GM21515 (cell line): Measurements from ENCODE around the gene HOXA2.
A peak's percentile ranks its signal among the peaks of the same experiment; 100 is the strongest.

Source experiments
- ATAC-seq: cut with Tn5 transposase; IDR thresholded peaks from one replicate; pipeline ENCODE4 v1.9.1; 2021; ENCODE audit not compliant: unreplicated experiment

HOXA2 gene

DNA sequence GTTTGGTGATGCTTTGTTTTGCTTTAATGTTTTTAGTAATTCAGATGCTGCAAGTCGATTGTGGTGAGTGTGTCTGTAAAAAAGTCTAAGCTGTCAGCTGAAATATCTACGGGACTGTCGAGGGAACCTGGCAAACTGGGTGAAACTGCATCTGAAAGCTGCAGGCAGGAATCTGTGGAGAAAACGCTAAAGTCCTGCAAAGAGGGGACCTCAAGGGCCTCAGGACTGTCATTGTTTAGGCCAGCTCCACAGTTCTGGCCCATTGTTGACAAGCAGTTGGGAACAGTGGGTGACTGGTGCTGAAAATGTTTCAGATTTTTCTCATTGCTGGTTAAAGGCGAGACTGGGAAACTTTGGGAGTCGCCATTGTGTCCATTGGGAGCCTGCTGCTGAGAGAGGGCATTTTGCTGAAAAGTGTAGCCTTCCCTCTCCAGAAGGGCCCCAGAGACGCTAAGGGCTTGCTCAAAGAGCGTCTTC lies 1.8 kb downstream of the HOXA2 start:
- ATAC-seq, result no peak

DNA sequence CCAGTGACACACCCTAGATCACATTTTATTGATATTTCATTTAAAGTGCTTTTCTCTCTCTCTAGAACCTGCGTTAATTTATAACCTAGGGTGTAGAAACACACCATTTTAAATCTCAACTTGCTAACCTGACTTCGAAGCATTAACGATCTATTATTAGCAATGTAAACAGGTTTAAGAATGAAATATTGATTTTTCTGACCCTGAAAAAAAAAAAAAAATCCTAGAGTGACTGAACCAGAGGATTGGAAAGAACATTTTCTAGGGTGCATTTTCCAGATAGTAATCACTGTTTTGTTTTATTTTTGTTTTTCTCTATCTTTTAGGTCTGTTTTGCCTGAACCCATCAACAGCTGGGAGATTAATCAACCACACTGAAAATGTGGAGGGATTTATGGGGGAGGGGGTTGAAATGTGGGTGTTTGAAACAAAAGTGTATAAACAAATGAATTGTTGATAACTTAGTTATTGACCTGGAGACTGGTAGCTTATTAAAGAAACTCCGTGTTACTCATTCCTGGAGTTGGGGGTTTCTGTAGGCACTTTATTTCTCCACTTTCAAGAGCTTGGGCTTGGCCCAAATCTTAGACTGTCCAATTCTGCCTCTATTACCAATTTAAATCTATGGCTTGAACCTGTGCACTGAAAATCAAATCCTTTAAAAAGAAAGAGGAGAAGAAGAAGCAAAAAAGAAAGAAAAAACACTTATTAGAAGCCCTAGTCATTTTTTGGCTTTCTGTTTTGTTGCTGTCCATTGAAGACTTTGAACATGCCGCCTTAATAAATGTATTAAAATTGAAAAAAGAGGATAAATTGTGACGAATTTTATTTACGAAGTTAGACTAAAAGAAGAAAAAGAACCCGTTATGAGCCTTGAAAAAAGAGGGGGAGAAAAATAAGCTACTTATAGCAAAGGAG lies 2.8 kb downstream of the HOXA2 start:
- no peak for ATAC-seq

DNA sequence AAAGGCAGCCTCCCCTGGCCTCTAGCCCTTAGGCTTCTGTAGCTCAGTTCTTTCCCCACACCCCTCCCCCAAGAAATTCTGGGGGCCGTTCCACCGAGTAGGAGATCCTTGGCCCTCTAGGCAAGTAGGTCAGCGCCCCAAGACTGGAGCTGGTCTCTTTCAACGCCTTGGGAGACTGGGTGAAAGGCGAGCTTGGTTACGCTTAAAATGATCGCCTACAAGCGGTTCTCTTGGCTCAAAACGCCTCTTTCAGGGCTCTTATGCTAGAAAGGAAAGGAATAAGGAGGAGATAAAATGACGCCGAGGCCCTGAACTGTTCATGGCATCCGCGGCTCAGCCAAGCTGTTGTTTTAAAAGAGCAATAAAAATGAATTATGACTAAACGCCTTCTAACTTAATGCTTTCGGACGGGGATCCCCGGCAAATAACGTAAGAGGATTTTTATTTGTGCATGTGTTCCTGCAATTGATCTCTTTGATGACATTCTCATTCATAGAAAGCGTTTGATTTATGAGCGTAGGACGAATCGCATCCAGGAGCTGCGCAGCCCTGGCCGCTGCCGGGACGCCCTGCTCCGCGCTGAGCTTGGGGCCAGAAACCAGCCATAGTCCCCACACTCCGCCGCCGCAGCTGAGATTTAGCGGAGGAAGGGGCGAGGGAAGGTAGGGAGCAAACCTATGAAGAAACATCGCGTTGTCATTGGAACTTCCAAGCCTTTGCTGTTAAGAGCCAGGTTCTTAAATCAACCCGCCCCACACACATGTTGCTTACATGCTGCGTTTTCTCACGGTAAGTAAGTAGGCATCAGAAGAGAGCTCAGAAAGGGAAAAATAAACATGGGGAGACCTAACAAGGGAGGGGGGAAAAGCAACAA lies 3.7 kb downstream of the HOXA2 start:
- no peak for ATAC-seq

DNA sequence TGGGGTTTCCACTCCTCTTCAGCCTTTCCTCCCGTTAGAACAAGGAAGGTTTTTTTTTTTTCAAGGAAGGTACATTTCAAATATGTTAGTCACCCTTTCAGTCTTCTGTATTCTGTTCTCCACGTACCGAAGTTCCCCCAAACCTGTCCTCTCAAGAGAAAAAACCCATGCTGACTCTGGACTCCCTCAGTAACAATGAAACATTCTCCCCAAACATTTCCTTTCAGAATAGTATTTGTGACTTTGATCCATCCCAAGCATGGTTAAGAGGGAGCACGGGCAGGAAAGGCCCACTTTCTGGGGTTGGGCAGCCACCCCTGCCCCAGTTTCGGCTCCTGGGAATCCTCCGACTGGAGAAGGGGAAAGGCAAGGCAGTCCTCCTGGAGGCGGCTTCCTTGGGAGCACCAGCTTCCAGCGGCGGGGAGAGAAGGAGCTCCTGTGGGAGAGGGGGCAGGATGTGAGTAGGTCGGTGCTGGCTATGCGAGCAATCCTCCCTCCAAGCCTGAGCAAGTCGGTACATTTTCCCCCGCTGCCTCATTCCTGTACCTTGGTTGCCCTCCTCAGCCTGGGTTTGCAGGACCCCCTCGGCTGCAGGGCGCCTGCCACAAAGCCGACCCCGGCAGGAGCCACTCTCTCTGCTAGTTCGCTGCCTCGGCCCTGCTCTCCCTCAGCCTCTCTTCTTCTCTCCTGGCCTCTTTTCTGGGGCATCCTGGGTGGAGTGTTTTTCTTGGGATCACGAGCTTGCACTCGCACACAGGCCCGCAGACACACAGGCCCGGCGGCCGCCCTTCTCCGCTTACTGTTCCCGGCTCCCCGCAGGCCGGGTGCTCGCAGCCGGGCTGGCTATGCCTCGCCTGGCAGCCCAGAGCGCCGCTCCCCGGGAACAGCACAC lies 4.6 kb downstream of the HOXA2 start:
- no peak for ATAC-seq

DNA sequence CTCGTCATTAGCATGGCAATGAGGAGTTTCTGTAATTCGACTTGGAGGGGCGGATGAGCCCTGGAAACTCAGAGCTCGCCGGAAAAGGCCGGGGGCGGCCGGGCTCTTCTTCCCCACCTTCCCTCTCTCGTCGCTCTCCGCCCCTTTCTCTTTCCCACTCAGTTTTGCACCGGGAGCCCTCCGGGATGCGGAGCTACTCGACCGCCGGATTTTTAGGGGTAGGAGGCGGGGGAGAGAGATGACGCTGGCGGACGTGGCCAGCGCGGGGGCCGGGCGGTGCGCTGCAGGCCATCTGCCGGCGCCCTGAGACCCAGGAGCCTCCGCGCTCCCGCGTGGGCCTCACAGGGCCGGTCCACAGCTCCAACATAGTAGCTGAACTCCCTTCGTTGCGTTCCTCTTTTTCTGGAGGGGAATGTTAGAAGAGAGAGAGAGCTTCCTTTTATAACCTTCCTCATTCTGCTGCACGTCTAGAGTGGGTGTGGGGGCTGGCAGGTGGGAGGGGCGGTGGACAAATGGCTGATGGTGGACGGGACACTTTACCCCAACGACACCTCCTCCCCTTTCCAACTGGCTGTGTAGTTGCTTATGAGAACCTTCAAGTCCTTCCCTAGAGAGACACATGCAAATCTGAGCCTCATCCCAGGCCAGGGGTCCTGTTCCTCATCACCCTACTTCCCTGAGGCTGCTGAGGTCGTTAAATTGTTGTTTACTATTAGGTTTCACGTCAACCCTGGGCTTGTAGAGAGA lies 5.5 kb downstream of the HOXA2 start:
- ATAC-seq, result no peak

DNA sequence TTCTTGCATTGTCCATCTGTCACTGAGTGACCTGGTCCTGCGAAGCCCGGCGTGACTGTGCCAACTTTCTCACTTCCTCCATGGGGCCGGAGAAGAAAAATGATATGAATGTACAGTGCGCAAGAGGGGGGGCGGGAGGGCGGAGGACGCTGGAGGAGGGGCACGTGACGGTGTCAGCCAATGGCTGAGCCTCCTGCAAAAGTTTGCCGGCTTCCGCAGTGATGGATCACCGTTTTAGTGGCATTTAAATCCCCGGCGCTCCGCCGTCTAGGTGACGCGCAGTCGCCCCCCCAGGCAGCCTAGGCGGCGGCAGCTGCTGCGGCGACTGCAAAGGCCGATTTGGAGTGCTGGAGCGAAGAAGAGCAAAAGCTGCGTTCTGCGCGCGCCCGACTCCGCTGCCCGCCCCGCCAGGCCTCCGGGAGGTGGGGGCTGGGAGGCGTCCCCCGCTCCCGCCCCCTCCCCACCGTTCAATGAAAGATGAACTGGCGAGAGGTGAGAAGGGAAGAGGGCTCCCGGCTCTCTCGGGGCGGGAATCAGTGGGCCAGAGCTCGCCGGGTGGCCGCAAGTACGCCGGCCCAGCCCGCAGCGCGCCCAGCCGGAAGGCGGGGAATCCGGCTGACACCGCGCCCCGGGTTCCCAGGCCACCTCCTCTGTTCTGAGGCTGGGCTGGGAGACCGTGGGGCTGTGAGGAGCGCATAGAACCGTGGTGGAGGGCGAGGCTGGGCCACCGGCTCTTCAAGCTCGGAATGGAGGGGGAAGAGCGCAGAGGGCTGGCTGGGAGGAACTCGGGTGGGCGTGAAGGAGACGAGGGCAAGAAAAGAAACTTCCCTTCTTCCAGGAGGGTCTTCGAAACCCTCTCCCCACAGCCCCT lies 6.4 kb downstream of the HOXA2 start, which contains the start of gene HOXA1:
HOXA1 (minus strand) TSS at position 104 of the 871 bp plus-strand sequence; CDS start at position 16, 88 bp downstream.
- ATAC-seq, result peak; percentile 91

DNA sequence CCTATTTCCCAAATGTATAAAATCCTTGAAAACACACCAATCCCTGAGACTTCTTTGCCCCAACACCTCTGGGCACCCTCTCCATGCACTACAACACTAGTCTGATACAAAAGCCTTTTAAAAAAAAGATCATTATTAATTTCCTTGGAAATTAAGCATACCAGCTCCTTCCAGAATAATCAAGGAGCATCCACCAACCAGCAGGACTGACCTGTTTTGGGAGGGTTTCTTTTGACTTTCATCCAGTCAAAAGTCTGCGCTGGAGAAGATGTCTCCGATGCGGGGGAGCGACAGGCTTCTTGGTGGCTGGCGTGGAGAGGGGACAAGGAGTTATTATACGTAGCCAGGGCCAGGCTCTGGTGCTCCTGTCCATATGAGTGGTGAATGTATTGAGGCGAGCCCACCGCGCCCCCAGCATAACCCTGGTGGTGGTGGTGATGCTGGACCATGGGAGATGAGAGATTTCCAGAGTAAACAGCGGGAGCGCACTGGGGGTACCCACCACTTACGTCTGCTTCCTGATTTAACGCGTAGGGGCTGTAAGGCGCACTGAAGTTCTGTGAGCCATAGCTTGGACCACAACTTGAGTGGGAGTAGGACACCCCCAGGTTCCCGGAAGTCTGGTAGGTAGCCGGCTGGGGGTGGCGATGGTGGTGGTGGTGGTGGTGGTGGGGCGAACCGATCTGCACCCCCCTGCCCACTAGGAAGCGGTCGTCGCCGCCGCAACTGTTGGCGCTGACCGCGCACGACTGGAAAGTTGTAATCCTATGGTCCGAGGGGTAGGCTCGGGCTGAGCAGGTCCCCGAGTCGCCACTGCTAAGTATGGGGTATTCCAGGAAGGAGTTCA lies 7.2 kb downstream of the HOXA2 start:
- ATAC-seq, result peak; percentile 3

DNA sequence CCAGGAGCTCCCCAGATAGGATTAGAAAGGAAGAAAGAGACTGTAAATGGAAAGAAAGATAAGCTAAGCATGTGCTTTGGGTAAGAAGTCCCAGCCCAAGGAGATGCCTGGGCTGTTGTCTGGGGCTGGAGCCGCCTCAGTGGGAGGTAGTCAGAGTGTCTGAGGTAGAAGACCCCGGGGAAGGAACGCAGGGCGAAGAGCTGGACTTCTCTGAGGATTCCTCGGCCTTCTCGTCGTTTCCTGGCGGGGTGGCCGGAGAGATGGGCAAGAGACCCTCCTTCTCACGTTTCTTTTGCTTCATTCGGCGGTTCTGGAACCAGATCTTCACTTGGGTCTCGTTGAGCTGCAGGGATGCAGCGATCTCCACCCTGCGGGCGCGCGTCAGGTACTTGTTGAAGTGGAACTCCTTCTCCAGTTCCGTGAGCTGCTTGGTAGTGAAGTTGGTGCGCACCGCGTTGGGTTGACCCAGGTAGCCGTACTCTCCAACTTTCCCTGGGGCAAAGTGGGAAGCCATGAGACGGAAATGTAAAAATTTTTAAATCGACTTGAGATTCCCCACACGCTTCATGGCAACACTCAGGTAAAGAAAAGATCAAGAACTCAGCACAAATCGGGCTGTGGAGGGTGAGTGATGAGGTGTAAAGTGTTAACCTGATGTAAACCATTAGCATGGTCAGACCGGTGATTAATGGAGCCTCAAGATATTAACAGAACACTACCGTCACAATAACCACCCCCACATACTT lies 8.0 kb downstream of the HOXA2 start:
- no peak for ATAC-seq

DNA sequence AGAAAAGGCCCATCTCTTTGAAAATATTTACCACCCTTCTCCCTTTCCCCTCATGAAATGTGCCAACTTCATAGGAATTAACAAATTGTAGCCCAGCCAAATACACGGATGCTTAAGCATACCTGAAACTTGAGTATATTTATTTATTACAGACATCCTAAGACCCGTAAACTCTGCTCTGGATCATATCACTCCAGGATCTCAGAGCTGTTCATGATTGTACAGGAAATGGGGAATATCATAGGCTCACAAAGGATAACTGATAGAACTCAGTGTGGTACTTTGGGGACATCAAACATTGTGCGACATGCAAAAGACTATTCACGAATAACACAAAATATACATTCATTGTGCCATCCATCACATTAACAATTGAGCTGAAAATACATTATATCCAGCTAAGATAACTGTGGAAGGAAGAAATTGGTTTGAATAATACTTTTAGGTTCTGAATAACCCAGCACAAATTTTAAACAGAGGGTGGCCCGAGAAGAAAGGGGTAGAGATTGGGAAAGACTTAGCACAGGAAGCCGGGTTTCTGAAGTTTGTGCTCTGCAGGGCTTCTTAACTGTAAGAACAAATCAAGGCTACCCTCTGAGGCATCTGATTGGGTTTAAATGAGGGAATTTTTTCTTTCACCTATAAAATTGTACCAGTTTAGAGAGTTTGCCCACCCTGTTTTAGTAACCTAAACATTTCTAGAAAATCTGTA lies 9.1 kb downstream of the HOXA2 start:
- ATAC-seq, result no peak

DNA sequence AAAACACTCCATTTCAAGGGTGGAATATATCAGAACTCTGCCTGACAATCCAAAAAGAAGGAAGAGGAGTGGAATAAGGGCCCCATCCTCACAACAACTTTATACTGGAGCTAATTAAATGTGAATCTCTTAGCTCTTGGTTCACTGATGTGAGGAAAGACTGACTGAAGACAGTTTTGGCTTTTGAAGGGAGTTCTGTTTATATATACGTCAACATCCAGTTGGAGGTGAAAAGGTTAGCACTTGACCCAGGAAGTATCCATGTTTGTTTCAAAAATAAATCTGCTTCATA lies 9.7 kb downstream of the HOXA2 start:
- no peak for ATAC-seq

DNA sequence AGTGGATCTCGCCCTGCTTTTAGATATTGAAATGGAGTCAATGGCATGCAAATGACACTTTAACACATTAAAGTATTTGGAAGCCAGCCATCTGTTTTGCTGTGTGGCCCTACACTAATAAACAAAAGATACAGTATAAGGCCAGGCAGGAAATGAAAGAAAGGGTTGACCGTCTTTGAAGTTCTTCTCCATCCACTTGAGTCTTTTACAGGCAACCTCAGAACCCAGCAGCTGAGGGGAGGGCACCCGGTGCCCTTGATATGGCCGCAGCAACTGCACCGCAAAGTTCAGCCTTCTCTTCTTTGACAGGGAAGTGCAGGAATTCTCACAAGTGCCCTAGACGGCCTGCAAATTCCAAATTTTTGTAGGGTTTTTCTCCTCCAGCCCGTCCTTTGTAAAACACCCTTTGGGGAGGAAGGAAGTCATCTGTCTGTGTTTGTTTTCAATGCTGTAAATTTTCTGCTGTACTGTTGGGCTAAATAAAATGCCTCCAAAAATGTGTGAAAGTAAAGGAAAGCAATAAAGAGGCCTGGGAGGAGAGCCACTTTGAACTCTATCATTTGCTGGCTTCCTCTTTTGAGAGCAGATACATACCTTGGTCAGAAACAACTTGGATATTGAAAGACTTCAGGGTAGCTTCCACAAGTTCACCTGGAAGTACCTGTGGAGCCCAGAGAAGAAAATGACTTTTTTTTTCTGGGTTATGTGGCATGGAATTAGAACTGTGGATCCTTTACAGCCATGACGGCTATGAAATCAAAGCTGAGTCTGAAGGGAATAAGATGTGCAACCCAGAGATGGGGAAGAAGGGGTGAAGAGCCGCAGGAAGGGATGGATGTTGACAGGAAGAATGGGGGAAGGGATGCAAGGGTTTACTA lies 10.3 kb downstream of the HOXA2 start:
- ATAC-seq, result no peak

DNA sequence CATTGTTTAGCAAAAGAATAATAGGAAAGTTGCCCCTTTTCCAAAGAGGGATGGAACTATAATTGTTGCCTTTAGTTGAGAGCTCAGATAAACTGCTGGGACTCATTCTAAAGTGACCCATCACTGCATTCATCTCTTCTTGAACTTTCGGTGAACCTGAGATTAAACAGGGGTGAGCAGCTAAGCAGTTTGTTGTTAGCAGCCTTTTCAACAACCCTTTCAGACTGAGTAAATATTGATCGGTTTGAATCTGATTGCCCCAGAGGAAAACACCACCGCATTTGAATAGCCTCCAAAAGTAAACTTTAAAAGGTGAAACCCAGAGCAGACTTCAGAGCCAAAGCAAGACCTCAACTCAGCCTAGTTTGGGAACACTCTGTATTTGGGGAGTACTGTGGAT lies 11.4 kb downstream of the HOXA2 start:
- no peak for ATAC-seq

DNA sequence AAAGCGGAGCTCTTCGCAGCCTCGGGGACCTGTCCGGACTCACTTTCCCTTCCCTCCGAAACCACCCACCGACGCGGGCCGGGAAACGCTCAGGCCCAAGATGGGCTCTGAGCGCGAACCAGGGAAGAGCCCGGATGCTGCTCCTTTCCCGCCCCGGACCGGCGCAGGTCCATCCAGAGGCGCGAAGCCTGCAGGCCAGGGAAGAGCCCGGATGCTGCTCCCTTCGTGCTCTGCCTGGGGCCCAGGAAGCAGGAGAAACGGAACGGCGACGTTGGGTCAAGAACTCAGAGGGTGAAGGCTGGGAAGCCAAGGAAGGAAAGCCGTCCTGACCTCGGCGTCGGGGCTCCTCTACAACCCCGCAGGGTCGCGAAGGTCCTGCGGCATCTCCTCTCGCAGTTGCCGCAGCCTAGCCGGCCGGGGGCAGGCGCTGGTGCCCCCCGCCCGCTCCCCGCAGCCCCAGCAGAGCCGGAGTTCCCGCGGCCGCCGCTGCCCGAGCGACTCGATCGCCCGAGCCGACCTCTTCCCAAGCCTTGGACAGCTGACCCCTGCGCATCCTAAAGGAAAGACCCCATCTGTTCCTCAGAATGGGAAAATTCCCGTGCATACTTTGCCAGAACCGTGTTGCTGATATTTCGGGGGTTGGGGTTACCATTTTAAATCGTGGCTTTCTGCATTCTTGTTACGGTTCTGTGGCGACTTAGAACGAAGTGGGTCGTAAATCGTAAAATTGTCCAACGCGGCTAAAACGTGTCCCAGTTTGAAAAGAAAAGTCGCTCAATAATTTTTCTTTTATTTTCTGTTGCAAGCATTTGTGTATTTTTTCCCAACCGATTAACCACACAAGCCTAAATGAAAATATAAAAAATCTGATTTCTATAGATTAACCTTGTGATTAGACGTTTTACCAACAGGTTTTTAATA lies 14.2 kb downstream of the HOXA2 start:
- no peak for ATAC-seq

DNA sequence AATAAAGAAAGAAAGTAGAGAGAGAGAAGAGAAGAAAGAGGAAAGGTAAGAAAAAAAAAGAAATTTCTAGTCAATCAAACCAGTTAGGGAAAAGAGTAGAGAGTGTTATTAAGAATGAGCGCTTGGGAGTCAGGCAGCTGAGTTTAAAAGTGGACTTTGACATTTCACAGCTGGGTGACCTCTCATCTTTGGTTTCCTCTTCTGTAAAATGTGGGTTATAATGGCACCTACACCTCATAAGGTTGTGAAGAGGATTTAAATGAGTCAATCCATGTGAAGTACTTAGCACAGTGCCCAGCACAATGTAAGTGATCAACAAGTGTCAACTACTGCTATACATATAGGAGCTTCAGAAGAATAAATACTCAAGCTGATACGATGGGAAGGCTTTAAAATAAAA lies 18.8 kb downstream of the HOXA2 start:
- no peak for ATAC-seq

DNA sequence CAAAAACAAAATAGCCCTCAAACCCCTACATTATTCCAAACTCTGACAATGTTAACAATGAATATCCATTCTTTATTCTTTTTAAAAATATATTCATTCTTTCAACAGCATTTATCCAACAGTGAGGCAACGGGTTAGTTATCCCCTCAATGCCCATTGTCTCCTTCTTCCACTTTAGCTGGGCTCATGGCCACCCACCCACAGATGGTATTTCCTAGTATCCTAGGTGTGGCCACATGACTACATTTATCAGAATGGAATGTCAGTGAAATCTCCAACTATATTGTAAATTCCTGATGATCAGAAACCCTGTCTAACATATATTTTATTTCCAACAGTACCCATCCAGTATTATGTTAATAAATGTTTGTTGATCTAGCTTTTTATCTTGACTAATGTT lies 20.3 kb downstream of the HOXA2 start:
- no peak for ATAC-seq
